BJ (cell line): ENCODE data around the gene OPRM1. TPM values are rescaled to one million over a fixed set of nuclear protein-coding genes. Genes with fewer than 3 reads are reported as not detected.

Source experiments
- CTCF ChIA-PET: fragments of 350-600 bp; formaldehyde crosslinking; extraction: SDS; loops from one replicate; lab custom pipeline; 2021; ENCODE audit warnings: antibody characterized with exemption, inconsistent platforms; lab: Yijun Ruan, JAX
- POLR2A ChIA-PET: fragments of 300-600 bp; sonication (Branson Sonifier 250); formaldehyde crosslinking; extraction: SDS; loops from one replicate; lab custom pipeline; 2021; ENCODE audit warnings: antibody characterized with exemption; lab: Charles Lee
- DNase-seq: peaks from one replicate; pipeline ENCODE4 v3.0.0-alpha.2; 2011; ENCODE audit warnings: low read depth
- H3K27me3 ChIP-seq: 2 replicates; pipeline ENCODE4 v1.6.0; 2011; ENCODE audit warnings: low read length; ENCODE audit not compliant: control insufficient read depth, insufficient read depth
- H3K36me3 ChIP-seq: 2 replicates; pipeline ENCODE4 v1.5.1; 2011; ENCODE audit warnings: low read length; ENCODE audit not compliant: control insufficient read depth, insufficient read depth
- H3K4me3 ChIP-seq: 2 replicates; pipeline ENCODE4 v1.5.1; 2011; ENCODE audit warnings: low read depth, mild to moderate bottlenecking, control low read depth, low read length
- polyA plus RNA-seq: library from polyadenylated mRNA; depleted of rRNA; stranded (reverse); fragments of >200 nt; gene quantifications from 2 replicates; pipeline ENCODE4 v1.2.3, GENCODE V29; 2011
- TF ChIP-seq, protein P1 (sequence below): IDR thresholded peaks from 2 replicates; pipeline ENCODE4 v1.5.1; 2011; ENCODE audit warnings: low read depth, mild to moderate bottlenecking, control low read depth, inconsistent platforms, low read length, moderate library complexity; ENCODE audit not compliant: insufficient read depth

OPRM1 gene
- polyA plus RNA-seq, 1 experiment, result not detected

DNA sequence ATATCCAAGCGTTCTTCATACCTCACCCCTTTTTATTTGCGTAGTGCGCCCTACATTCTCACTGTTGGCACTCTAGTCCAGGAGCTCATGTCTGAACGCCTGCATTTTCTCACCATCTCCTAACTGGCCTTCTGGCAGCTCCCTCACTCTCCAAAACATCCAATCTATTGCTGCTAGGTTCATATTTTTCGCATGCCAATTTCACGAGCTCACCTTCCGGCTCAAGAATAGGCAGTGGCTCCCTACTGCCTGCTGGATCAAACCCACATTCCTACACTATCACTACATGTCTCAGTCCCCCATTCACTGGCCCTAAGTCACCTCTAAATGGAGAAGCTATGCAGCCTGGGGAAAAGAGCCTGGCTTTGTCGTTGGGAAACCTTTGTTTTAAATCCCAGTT lies 202.5 kb downstream of the OPRM1 start:
- DNase-seq, result no peak
- H3K27me3 ChIP-seq, result no peaks in the 10 kb centered on the region
- H3K4me3 ChIP-seq, result no peak overlapping the region
- H3K36me3 ChIP-seq, result no peaks in the 10 kb centered on the region
- CTCF ChIA-PET, result no interaction called here
- TF ChIP-seq, protein P1, sequence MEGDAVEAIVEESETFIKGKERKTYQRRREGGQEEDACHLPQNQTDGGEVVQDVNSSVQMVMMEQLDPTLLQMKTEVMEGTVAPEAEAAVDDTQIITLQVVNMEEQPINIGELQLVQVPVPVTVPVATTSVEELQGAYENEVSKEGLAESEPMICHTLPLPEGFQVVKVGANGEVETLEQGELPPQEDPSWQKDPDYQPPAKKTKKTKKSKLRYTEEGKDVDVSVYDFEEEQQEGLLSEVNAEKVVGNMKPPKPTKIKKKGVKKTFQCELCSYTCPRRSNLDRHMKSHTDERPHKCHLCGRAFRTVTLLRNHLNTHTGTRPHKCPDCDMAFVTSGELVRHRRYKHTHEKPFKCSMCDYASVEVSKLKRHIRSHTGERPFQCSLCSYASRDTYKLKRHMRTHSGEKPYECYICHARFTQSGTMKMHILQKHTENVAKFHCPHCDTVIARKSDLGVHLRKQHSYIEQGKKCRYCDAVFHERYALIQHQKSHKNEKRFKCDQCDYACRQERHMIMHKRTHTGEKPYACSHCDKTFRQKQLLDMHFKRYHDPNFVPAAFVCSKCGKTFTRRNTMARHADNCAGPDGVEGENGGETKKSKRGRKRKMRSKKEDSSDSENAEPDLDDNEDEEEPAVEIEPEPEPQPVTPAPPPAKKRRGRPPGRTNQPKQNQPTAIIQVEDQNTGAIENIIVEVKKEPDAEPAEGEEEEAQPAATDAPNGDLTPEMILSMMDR, result no peak
- POLR2A ChIA-PET, result interaction anchor here (0.6 kb wide), 1 partner anchor 904 kb away, joined by 3 read pairs; no protein-coding TSS in a partner anchor

DNA sequence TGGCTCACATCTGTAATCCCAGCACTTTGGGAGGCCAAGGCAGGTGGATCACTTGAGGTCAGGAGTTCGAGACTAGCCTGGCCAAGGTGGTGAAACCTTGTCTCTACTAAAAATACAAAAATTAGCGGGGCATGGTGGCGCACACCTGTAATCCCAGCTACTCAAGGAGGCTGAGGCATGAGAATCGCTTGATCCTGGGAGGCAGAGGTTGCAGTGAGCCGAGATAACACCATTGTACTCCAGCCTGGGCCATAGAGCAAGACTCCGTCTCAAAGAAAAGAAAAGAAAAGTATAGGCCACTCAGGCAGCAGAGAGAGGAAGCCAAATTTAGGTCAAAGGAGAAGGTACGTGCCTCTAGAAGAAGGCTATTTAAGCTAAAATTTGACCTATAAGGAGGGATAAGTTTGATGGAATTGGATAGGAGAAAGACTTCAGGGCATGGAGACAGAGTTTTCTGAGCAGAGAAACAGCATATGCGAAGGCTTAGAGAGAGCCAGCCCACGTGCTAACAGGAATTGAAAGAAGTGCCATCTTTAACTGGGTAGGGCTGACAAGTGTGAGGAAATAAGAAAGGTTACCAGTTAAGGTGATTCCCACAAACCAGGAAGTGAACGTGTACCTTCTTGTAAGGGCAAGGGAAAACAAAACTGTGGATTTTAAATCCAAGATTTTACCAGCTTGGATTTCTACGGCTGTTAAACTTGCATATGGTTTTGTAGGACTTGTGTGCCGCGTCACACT lies 203.7 kb downstream of the OPRM1 start:
- DNase-seq, result no peak
- ChIA-PET POLR2A (no interaction called here), CTCF (no interaction called here)
- Histone ChIP-seq H3K27me3 (no peaks in the 10 kb centered on the region), H3K4me3 (no peak overlapping the region), H3K36me3 (no peaks in the 10 kb centered on the region)
- TF ChIP-seq, protein P1, result no peak

DNA sequence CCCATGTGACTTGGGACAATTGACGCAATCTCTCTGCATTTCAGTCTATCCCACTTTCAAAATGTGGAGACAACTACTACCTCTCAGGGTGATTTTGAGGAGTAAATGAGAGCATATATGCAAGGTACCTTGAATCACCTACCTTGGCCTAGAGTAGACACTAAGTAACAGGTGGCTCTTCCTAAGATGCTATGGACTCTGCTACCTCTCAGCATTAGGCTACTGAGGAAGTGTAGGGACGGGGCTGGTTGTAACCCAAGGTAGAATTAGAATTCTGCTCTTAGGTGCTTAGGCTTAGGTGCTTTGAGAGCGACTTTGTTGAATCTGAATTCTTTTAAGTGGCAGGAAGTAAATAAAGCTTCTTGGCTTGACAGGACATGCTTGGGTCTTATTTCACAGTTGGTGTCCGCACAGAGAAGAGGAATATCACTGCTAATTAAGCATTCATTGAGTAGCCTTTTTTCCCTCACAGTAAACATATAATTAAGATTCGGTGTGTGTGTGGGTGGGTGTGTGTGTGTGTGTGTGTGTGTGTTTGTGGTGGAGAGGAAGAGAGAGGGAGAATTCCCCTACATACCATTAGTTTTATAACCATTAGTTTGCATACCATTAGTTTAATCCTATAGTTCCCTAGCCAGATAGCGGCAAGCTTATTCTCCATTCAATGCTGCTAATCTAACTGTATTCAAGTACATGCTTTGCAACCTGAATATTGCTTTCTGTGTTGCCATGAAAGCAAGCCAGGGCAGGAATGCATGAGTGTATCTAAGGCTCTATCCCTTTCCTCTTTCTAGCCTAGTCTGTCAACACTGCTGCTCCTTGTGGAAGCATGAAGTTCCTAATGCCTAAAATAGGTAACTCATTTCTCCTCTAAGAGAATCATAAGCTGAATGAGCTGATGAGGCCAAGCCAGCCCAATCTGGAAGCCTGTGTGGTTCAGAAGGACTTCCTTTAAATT lies 205.0 kb downstream of the OPRM1 start:
- Histone ChIP-seq H3K36me3 (no peaks in the 10 kb centered on the region), H3K27me3 (no peaks in the 10 kb centered on the region), H3K4me3 (no peak overlapping the region)
- DNase-seq, result no peak
- TF ChIP-seq, protein P1, result no peak
- CTCF ChIA-PET, result no interaction called here
- POLR2A ChIA-PET, result no interaction called here

DNA sequence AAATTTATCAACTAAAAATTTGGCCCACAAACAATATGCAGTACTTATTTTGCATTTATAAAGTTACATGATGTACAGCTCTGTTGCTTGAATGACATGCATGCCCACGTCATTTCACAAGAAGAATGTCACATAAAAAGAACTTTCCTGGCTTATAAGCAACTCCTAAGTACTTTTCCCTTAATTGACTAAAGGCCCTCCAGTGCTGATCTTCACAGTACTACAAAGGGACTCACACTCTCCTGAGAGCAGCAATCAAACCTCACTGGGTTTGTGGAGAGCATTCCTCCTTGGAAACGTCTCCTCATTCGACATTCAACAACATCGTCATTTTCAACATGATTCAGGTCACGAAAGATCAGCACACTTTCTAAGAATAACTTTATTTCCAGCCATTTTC lies 206.5 kb downstream of the OPRM1 start:
- no peak for DNase-seq
- no peaks in the 10 kb centered on the region for H3K36me3 ChIP-seq
- H3K4me3 ChIP-seq, result no peak overlapping the region
- POLR2A ChIA-PET, result no interaction called here
- TF ChIP-seq, protein P1, result no peak
- H3K27me3 ChIP-seq, result no peaks in the 10 kb centered on the region
- CTCF ChIA-PET, result no interaction called here

DNA sequence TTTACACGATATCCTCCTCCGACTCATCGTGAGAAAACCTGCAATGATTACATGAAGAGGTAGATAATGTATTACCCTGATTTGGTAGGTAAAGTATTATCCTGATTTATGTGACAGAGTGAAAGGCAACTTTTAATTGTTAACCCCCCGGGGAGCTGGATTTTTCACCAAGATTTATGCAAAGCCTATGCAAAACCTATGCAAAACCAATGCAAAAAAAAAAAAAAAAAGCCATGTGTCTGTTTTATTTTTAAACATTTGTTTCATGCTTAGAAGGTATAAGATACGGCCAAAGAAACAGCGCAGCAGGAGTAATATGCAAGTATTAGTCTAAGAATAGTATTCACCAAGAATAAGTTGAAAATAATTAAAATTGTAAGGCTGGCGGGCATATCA lies 207.7 kb downstream of the OPRM1 start:
- no peaks in the 10 kb centered on the region for H3K27me3 ChIP-seq
- H3K36me3 ChIP-seq, result no peaks in the 10 kb centered on the region
- no peak overlapping the region for H3K4me3 ChIP-seq
- TF ChIP-seq, protein P1, result no peak
- DNase-seq, result no peak
- ChIA-PET POLR2A (no interaction called here), CTCF (interaction anchor here (0.6 kb wide), 1 partner anchor 1513 kb away, joined by 3 read pairs; no protein-coding TSS in a partner anchor)
